Panc1 (cell line): ENCODE measurements around the gene ONECUT2.

ENCODE experiments used
- POLR2AphosphoS5 ChIP-seq: IDR thresholded peaks from 2 replicates; pipeline ENCODE4 v1.6.1; 2012; ENCODE audit warnings: mild to moderate bottlenecking, low read depth, low read length, moderate library complexity
- SIN3A ChIP-seq: IDR thresholded peaks from 2 replicates; pipeline ENCODE4 v1.6.1; 2012; ENCODE audit warnings: low read depth, mild to moderate bottlenecking, low read length, moderate library complexity, borderline replicate concordance; ENCODE audit not compliant: insufficient read depth
- TCF7L2 ChIP-seq: IDR thresholded peaks from 2 replicates; pipeline ENCODE4 v1.6.1; 2011; ENCODE audit warnings: mild to moderate bottlenecking, low read depth, low read length, inconsistent platforms
- TF ChIP-seq, protein P1 (sequence below): fragments of 450-650 bp; IDR thresholded peaks from 2 replicates; pipeline ENCODE4 v1.5.1; 2017; ENCODE audit warnings: mild to moderate bottlenecking
- TF ChIP-seq, protein P2 (sequence below), 2 experiments: IDR thresholded peaks; 2 replicates each; pipeline ENCODE4 v1.6.1; 2011 to 2012; ENCODE audit warnings: low read depth in 2 of 2, control low read depth in 1 of 2, low read length in 1 of 2, mild to moderate bottlenecking in 1 of 2, moderate library complexity in 1 of 2; ENCODE audit not compliant: insufficient read depth in 1 of 2

DNA sequence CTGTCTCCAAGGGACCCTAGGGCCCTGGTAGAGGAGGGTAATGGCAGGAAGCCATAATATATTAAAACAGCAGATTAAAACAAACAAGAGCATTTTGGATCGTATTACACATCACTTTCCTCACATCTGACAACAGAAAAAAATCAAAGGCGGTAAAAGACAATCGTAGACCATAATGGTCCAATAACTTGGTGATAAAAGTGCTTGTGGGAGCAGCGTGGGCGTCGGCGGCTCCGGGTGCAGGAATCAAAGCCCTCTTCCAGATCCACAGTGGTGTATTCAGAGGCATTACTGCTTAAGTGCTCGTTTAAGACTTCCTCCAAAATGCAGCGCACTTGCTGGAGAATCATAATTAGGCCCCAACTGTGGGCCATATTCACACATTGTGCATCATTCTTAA, 83.4 kb downstream of the ONECUT2 start:
- TF ChIP-seq, protein P1, sequence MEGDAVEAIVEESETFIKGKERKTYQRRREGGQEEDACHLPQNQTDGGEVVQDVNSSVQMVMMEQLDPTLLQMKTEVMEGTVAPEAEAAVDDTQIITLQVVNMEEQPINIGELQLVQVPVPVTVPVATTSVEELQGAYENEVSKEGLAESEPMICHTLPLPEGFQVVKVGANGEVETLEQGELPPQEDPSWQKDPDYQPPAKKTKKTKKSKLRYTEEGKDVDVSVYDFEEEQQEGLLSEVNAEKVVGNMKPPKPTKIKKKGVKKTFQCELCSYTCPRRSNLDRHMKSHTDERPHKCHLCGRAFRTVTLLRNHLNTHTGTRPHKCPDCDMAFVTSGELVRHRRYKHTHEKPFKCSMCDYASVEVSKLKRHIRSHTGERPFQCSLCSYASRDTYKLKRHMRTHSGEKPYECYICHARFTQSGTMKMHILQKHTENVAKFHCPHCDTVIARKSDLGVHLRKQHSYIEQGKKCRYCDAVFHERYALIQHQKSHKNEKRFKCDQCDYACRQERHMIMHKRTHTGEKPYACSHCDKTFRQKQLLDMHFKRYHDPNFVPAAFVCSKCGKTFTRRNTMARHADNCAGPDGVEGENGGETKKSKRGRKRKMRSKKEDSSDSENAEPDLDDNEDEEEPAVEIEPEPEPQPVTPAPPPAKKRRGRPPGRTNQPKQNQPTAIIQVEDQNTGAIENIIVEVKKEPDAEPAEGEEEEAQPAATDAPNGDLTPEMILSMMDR = no peak
- TF ChIP-seq, protein P2, sequence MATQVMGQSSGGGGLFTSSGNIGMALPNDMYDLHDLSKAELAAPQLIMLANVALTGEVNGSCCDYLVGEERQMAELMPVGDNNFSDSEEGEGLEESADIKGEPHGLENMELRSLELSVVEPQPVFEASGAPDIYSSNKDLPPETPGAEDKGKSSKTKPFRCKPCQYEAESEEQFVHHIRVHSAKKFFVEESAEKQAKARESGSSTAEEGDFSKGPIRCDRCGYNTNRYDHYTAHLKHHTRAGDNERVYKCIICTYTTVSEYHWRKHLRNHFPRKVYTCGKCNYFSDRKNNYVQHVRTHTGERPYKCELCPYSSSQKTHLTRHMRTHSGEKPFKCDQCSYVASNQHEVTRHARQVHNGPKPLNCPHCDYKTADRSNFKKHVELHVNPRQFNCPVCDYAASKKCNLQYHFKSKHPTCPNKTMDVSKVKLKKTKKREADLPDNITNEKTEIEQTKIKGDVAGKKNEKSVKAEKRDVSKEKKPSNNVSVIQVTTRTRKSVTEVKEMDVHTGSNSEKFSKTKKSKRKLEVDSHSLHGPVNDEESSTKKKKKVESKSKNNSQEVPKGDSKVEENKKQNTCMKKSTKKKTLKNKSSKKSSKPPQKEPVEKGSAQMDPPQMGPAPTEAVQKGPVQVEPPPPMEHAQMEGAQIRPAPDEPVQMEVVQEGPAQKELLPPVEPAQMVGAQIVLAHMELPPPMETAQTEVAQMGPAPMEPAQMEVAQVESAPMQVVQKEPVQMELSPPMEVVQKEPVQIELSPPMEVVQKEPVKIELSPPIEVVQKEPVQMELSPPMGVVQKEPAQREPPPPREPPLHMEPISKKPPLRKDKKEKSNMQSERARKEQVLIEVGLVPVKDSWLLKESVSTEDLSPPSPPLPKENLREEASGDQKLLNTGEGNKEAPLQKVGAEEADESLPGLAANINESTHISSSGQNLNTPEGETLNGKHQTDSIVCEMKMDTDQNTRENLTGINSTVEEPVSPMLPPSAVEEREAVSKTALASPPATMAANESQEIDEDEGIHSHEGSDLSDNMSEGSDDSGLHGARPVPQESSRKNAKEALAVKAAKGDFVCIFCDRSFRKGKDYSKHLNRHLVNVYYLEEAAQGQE (IDR thresholded peaks at IDR 0.05; ENCODE audit: insufficient read depth in 1 of 2, low read depth in 2 of 2, low read length in 1 of 2) = no peak
- TF ChIP-seq SIN3A (no peak), POLR2AphosphoS5 (no peak), TCF7L2 (no peak)
